ENCODE measurements around the gene RND2. TPM values are rescaled to one million over a fixed set of nuclear protein-coding genes. Genes with fewer than 3 reads are reported as not detected.
A peak's percentile ranks its signal among the peaks of the same experiment; 100 is the strongest.

RND2 gene
- total and polyA plus RNA-seq, 9 of the 15 experiments (the other 6 are each of a cell fraction or from before 2014, with no cell fraction given) = 0.15 to 1.9 (median 0.98) TPM

DNA sequence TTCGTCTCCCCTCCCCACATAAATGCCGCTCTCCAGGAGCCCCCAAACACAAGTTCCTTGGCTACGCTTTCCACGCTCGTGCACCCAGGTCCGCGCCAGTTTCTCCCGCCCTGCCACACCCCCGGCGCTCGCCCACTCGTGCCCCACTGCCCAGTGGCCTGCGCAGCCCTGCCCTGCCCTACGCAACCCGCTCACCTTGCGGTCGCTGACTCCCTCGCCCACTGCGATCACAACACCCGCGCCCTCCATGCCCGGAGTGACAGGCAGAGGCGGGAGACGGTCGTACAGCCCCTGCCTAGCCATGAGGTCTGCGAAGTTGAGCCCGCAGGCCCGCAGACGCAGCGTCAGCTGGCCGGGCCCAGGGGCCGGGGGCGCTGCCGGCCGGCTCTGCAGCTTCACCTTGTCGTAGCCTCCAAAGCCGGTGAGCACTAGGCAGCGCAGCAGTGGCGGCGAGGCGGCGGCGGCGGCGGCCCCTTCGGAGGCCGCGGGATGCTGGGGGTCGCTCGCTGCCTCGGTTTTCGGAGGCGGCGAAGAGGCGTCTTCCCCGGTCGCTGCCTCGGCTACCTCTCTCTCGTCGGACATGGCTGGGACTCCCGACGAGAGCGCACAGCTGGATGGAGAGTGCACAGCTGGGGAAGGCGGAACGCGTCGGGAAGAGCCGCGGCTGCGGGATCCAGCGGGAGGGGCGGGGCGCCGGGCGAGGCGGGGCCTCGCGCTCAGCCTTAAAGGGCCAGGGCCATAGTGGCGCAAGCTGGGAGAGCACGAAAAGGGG lies 3.1 kb upstream of the RND2 start, which contains the start of gene VAT1 (continued):
- TF ChIP-seq JUND (IDR thresholded peaks at IDR 0.05; ENCODE audit: borderline replicate concordance, low read depth, low read length) (0 out of 2 replicates have a peak, but pooled peaks have one; percentile 13), JUND (tag; IDR thresholded peaks at IDR 0.05; ENCODE audit: borderline replicate concordance, low read depth, low read length) (no peak), EGR1 (conservative IDR thresholded peaks at IDR 0.05) (peak; percentile 63), ARID1B (IDR thresholded peaks at IDR 0.05) (no peak), HNRNPK (IDR thresholded peaks at IDR 0.05; ENCODE audit: low read depth, low read length, poor library complexity, severe bottlenecking) (peak; percentile 29), CCNT2 (IDR thresholded peaks at IDR 0.05; ENCODE audit: borderline replicate concordance, extremely low read depth, insufficient read length, low read depth, low read length) (peak; percentile 59), MEF2D (tag; conservative IDR thresholded peaks at IDR 0.05; ENCODE audit: low read depth) (no peak), ESRRA (IDR thresholded peaks at IDR 0.05; ENCODE audit: borderline replicate concordance, low read depth) (no peak)
- TF ChIP-seq, protein P1, sequence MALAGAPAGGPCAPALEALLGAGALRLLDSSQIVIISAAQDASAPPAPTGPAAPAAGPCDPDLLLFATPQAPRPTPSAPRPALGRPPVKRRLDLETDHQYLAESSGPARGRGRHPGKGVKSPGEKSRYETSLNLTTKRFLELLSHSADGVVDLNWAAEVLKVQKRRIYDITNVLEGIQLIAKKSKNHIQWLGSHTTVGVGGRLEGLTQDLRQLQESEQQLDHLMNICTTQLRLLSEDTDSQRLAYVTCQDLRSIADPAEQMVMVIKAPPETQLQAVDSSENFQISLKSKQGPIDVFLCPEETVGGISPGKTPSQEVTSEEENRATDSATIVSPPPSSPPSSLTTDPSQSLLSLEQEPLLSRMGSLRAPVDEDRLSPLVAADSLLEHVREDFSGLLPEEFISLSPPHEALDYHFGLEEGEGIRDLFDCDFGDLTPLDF (CRISPR knock-in tag; IDR thresholded peaks at IDR 0.05) = peak; percentile 80; the same call in 1 of the 2 replicates
- TF ChIP-seq, protein P2, sequence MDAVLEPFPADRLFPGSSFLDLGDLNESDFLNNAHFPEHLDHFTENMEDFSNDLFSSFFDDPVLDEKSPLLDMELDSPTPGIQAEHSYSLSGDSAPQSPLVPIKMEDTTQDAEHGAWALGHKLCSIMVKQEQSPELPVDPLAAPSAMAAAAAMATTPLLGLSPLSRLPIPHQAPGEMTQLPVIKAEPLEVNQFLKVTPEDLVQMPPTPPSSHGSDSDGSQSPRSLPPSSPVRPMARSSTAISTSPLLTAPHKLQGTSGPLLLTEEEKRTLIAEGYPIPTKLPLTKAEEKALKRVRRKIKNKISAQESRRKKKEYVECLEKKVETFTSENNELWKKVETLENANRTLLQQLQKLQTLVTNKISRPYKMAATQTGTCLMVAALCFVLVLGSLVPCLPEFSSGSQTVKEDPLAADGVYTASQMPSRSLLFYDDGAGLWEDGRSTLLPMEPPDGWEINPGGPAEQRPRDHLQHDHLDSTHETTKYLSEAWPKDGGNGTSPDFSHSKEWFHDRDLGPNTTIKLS (IDR thresholded peaks at IDR 0.05; ENCODE audit: borderline replicate concordance, low read depth) = peak; percentile 20; the same call in 1 of the 2 replicates
- TF ChIP-seq, protein P3, sequence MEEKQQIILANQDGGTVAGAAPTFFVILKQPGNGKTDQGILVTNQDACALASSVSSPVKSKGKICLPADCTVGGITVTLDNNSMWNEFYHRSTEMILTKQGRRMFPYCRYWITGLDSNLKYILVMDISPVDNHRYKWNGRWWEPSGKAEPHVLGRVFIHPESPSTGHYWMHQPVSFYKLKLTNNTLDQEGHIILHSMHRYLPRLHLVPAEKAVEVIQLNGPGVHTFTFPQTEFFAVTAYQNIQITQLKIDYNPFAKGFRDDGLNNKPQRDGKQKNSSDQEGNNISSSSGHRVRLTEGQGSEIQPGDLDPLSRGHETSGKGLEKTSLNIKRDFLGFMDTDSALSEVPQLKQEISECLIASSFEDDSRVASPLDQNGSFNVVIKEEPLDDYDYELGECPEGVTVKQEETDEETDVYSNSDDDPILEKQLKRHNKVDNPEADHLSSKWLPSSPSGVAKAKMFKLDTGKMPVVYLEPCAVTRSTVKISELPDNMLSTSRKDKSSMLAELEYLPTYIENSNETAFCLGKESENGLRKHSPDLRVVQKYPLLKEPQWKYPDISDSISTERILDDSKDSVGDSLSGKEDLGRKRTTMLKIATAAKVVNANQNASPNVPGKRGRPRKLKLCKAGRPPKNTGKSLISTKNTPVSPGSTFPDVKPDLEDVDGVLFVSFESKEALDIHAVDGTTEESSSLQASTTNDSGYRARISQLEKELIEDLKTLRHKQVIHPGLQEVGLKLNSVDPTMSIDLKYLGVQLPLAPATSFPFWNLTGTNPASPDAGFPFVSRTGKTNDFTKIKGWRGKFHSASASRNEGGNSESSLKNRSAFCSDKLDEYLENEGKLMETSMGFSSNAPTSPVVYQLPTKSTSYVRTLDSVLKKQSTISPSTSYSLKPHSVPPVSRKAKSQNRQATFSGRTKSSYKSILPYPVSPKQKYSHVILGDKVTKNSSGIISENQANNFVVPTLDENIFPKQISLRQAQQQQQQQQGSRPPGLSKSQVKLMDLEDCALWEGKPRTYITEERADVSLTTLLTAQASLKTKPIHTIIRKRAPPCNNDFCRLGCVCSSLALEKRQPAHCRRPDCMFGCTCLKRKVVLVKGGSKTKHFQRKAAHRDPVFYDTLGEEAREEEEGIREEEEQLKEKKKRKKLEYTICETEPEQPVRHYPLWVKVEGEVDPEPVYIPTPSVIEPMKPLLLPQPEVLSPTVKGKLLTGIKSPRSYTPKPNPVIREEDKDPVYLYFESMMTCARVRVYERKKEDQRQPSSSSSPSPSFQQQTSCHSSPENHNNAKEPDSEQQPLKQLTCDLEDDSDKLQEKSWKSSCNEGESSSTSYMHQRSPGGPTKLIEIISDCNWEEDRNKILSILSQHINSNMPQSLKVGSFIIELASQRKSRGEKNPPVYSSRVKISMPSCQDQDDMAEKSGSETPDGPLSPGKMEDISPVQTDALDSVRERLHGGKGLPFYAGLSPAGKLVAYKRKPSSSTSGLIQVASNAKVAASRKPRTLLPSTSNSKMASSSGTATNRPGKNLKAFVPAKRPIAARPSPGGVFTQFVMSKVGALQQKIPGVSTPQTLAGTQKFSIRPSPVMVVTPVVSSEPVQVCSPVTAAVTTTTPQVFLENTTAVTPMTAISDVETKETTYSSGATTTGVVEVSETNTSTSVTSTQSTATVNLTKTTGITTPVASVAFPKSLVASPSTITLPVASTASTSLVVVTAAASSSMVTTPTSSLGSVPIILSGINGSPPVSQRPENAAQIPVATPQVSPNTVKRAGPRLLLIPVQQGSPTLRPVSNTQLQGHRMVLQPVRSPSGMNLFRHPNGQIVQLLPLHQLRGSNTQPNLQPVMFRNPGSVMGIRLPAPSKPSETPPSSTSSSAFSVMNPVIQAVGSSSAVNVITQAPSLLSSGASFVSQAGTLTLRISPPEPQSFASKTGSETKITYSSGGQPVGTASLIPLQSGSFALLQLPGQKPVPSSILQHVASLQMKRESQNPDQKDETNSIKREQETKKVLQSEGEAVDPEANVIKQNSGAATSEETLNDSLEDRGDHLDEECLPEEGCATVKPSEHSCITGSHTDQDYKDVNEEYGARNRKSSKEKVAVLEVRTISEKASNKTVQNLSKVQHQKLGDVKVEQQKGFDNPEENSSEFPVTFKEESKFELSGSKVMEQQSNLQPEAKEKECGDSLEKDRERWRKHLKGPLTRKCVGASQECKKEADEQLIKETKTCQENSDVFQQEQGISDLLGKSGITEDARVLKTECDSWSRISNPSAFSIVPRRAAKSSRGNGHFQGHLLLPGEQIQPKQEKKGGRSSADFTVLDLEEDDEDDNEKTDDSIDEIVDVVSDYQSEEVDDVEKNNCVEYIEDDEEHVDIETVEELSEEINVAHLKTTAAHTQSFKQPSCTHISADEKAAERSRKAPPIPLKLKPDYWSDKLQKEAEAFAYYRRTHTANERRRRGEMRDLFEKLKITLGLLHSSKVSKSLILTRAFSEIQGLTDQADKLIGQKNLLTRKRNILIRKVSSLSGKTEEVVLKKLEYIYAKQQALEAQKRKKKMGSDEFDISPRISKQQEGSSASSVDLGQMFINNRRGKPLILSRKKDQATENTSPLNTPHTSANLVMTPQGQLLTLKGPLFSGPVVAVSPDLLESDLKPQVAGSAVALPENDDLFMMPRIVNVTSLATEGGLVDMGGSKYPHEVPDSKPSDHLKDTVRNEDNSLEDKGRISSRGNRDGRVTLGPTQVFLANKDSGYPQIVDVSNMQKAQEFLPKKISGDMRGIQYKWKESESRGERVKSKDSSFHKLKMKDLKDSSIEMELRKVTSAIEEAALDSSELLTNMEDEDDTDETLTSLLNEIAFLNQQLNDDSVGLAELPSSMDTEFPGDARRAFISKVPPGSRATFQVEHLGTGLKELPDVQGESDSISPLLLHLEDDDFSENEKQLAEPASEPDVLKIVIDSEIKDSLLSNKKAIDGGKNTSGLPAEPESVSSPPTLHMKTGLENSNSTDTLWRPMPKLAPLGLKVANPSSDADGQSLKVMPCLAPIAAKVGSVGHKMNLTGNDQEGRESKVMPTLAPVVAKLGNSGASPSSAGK (IDR thresholded peaks at IDR 0.05) = no peak; the same call in 1 of the 2 replicates

All from K562 (cell line).